Coronary artery (tissue), 2 donors: Measurements from ENCODE around the gene SFT2D2.
A peak's percentile ranks its signal among the peaks of the same experiment; 100 is the strongest.

ENCODE experiments used
- DNase-seq: peaks from one replicate; pipeline ENCODE4 v3.0.0-alpha.2; 2017; ENCODE audit warnings: low spot score
- H3K27ac ChIP-seq, 2 donors: fragments of 200-600 bp; sonication (generic); one replicate each; pipeline ENCODE4 v1.5.1; 2016 to 2019
- H3K4me3 ChIP-seq: fragments of 200-600 bp; sonication (generic); 2 replicates; pipeline ENCODE4 v1.5.1; 2016; ENCODE audit warnings: mild to moderate bottlenecking, moderate library complexity
- TF ChIP-seq, protein P1 (sequence below): fragments of 200-600 bp; sonication (generic); IDR thresholded peaks from one replicate; pipeline ENCODE4 v1.5.1; 2019; ENCODE audit warnings: antibody characterized with exemption

Gene SFT2D2

DNA sequence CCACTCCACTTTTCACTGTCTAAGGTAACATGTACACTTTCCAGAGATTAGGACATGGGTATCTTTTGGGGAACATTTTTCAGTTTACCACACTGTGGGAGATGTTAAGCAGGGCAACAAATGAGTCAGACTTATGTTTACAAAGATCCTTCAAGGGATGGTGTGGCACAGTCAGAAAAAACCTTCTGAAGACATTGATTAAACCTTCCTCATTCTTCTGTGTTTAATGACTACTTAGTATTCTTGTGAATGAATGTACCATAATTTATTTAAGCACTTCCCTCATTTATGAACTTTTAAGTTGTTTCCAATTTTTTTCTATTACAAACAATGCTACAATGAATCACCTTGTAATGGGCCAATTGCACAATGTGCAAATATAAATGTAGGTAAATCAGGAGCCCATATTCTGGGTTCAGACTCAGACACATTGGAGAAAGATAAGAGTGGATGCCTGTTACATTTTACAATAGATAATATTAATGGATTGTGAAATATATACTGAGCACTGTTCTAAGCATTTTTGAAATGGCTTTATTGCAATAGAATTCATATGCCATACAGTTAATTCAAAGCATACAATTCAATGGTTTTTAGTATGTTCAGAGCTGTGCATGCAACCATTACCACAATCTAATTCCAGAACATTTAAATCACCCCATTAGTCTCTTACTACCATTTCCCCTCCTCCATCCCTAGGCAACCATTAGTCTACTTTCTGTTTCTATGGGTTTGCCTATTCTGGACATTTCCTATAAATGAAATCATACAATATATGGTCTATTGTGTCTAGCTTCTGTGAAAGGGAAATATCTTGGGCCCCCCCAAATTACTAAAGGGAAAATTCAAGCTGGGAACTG lies 1.9 kb upstream of the SFT2D2 start:
- no peak for DNase-seq
- H3K4me3 ChIP-seq = no peak overlapping the region
- no peak overlapping the region for H3K27ac ChIP-seq
- TF ChIP-seq, protein P1, sequence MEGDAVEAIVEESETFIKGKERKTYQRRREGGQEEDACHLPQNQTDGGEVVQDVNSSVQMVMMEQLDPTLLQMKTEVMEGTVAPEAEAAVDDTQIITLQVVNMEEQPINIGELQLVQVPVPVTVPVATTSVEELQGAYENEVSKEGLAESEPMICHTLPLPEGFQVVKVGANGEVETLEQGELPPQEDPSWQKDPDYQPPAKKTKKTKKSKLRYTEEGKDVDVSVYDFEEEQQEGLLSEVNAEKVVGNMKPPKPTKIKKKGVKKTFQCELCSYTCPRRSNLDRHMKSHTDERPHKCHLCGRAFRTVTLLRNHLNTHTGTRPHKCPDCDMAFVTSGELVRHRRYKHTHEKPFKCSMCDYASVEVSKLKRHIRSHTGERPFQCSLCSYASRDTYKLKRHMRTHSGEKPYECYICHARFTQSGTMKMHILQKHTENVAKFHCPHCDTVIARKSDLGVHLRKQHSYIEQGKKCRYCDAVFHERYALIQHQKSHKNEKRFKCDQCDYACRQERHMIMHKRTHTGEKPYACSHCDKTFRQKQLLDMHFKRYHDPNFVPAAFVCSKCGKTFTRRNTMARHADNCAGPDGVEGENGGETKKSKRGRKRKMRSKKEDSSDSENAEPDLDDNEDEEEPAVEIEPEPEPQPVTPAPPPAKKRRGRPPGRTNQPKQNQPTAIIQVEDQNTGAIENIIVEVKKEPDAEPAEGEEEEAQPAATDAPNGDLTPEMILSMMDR = no peak

- TF ChIP-seq, protein P1 = no peak
- no peak for DNase-seq
- Histone ChIP-seq H3K27ac (no peak overlapping the region), H3K4me3 (peak overlapping the region; percentile 84)
These were observed 813 bp upstream of the SFT2D2 start for GRCh38 chr1:168224991-168225390.

DNA sequence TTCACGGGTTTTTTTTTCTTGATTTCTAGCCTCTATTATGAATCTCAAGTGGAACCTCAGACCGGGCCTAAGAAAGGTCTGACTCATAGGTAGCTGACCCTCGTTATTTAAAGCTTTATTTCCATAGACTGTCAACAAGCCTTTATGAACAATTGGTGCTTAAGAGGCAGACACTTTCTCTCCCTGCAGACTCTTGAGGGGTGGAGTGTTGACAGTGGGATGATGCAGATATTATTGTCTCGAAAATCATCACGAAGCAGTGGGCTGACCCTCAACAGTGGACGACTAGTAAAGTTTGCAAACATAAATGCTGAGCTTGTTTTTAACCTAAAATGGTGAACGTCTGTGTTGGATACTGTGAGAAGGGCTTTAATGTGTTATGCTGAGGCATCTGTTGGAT lies 1.8 kb downstream of the SFT2D2 start:
- DNase-seq = no peak
- TF ChIP-seq, protein P1 = no peak
- Histone ChIP-seq H3K27ac (peak overlapping the region; percentile 81 to 93), H3K4me3 (peak overlapping the region; percentile 84)

DNA sequence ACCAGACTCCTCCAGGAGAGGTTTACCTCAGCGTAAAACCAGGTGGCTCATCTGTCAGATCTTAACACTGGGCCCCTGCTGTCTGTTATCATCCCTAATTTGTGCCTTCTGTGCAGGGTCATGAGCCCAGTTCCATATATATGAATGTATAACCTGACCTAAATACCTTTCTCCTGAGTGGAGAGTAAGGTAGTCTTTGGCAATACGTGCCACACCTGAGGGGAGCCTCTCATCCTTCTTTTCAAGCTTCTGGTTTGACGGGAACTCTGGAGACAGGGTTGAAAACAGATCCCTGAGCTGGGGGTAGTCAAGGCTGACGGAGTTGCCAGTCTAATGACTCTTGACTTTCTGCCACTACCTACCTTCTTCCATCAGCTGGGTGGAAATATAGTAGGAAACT lies 4.1 kb downstream of the SFT2D2 start:
- DNase-seq = no peak
- Histone ChIP-seq H3K4me3 (no peak overlapping the region), H3K27ac (no peak overlapping the region)
- TF ChIP-seq, protein P1 = no peak

GRCh38 chr1:168230709-168231108 lies 4.9 kb downstream of the SFT2D2 start:
- Histone ChIP-seq H3K4me3 (no peak overlapping the region), H3K27ac (no peak overlapping the region)
- TF ChIP-seq, protein P1 = no peak
- DNase-seq = no peak

DNA sequence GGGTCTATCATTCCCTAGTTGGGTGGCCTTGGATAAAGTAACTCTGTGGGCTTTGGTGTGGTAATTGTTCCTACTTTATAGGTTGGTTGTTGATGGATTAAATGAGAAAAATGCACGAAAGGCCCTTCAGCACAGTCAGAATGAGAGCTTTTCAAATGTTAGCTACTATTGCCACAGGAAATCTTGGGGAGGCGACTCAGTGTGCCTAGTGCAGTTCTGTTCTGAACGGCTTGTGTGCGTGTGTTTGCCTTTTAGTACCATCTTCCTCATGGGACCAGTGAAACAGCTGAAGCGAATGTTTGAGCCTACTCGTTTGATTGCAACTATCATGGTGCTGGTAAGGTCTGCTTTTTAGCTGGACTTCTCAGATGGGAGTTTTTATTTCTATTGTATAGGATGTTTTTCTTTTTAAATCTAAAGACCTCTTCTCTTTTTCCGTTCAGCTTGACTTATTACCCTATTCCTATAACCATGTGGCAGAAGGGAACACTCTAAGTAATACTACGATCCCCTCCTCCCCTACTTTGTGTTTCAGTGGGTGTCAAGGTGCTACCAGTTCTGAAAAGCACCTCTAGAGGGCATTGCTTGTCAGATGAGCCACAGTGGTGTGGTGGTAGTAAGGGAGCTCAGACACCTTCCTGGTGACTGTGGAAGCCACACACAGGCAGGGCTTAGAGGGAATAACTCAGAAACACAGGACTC lies 9.2 kb downstream of the SFT2D2 start:
- TF ChIP-seq, protein P1 = peak; percentile 45
- Histone ChIP-seq H3K27ac (peak overlapping the region; percentile 41 to 62), H3K4me3 (no peak overlapping the region)
- no peak for DNase-seq

- no peak for DNase-seq
- TF ChIP-seq, protein P1 = no peak
- H3K27ac ChIP-seq = peak overlapping the region; percentile 41 to 62
- H3K4me3 ChIP-seq = no peak overlapping the region
These were observed 9.7 kb downstream of the SFT2D2 start for GRCh38 chr1:168235548-168235885.
